Activated CD4-positive, alpha-beta memory T cell treated with anti-CD3 and anti-CD28 coated beads for 36 hours (primary cell): ENCODE measurements around the gene TMEM270. TPM values are rescaled to one million over a fixed set of nuclear protein-coding genes. Genes with fewer than 3 reads are reported as not detected.

Experiments used
- CTCF ChIA-PET: fragments of 350-600 bp; sonication (Branson Sonifier 250); formaldehyde crosslinking; loops from one replicate; lab custom pipeline; 2021; ENCODE audit warnings: antibody characterized with exemption, inconsistent platforms; lab: Charles Lee
- POLR2A ChIA-PET: fragments of 350-600 bp; sonication (Branson Sonifier 250); formaldehyde crosslinking; loops from one replicate; lab custom pipeline; 2021; ENCODE audit warnings: antibody characterized with exemption; lab: Charles Lee
- DNase-seq: peaks from one replicate; pipeline ENCODE4 v3.0.0-alpha.2; 2020
- H3K27ac Mint-ChIP-seq: one replicate; pipeline ENCODE4 v1.8.0; 2021; ENCODE audit warnings: mixed read lengths
- H3K27me3 Mint-ChIP-seq: one replicate; pipeline ENCODE4 v1.8.0; 2021; ENCODE audit warnings: mixed read lengths
- H3K36me3 Mint-ChIP-seq: one replicate; pipeline ENCODE4 v1.8.0; 2021; ENCODE audit warnings: mixed read lengths
- H3K4me1 Mint-ChIP-seq: one replicate; pipeline ENCODE4 v1.8.0; 2021; ENCODE audit warnings: low read depth, mixed read lengths
- H3K4me3 Mint-ChIP-seq: one replicate; pipeline ENCODE4 v1.8.0; 2021; ENCODE audit warnings: mild to moderate bottlenecking, mixed read lengths
- H3K9me3 Mint-ChIP-seq: one replicate; pipeline ENCODE4 v1.8.0; 2021; ENCODE audit warnings: mixed read lengths
- intact Hi-C: fragments of 100-400 bp; cut with micrococcal nuclease; formaldehyde crosslinking; loops from one replicate; pipeline ENCODE4 v1.15.1; 2023
- total RNA-seq, 2 experiments: library from RNA; stranded (reverse); gene quantifications; one replicate each; pipeline ENCODE4 v1.2.3, GENCODE V29; 2021

The TMEM270 gene
- total RNA-seq, 2 experiments from 2014 or later = not detected

- H3K4me3 Mint-ChIP-seq = no peak overlapping the region
- no peaks in the 10 kb centered on the region for H3K36me3 Mint-ChIP-seq
- H3K27ac Mint-ChIP-seq = no peak overlapping the region
- no peak for DNase-seq
- H3K27me3 Mint-ChIP-seq = peaks cover 7% of the 10 kb centered on the region
- intact Hi-C loops = no loop called here
- CTCF ChIA-PET = no interaction called here
- no peaks in the 10 kb centered on the region for H3K4me1 Mint-ChIP-seq
- POLR2A ChIA-PET = no interaction called here
- no peaks in the 10 kb centered on the region for H3K9me3 Mint-ChIP-seq
Observed at GRCh38 chr7:73907554-73908122, 46.7 kb downstream of the TMEM270 start.

DNA sequence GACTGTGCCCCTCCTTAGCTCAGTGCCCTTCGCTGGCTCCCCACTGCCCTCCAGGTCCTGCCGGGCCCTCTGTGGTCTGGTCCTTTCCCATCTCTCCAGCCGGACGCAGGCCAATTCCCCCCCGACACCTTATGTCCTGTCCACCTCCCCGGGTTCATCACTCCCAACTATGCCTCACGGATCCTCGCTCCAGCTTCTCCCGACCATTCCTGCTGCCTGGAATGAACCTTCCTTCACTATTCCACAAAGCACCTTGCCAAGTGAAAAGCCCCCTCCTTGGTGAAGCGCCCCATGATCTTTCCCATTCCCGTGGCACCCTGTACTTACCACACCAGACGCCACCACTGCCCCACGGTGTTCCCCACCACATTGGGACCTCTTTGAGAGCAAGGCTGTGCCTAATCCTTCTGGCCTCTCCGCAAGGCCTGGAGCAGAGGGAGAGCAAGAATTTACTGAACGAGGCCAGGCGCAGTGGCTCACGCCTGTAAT lies 47.2 kb downstream of the TMEM270 start:
- Mint-ChIP-seq H3K36me3 (no peaks in the 10 kb centered on the region), H3K9me3 (no peaks in the 10 kb centered on the region), H3K27me3 (peaks cover 7% of the 10 kb centered on the region), H3K27ac (no peak overlapping the region), H3K4me3 (no peak overlapping the region), H3K4me1 (no peaks in the 10 kb centered on the region)
- intact Hi-C loops = no loop called here
- DNase-seq = no peak
- POLR2A ChIA-PET = no interaction called here
- CTCF ChIA-PET = no interaction called here

- CTCF ChIA-PET = no interaction called here
- POLR2A ChIA-PET = no interaction called here
- Mint-ChIP-seq H3K36me3 (no peaks in the 10 kb centered on the region), H3K27me3 (peaks cover 9% of the 10 kb centered on the region), H3K4me1 (no peaks in the 10 kb centered on the region), H3K27ac (no peak overlapping the region), H3K9me3 (no peaks in the 10 kb centered on the region), H3K4me3 (no peak overlapping the region)
- intact Hi-C loops = no loop called here
- peak; percentile 6 for DNase-seq
Observed at GRCh38 chr7:73909051-73909941, 48.3 kb downstream of the TMEM270 start.

DNA sequence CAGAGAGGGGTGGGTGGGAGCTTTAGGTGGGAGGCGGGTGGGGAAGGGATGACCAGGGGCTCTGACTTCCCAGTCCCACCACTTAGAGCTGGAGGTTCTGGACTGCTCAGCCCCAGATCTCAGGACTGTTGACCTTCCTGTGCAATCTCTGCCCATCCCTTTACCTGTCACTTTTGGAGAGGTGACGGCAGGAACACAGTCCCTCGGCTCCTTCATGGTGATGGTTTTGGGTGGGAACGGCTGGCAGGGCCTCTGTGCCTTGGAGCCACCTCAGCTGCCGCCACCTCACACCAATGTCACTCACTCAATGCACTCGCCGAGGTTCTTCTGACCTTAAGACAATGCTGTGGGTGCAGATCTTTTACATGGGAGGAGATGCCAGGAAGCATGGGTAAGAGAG lies 49.0 kb downstream of the TMEM270 start:
- CTCF ChIA-PET = interaction anchor here (0.8 kb wide), 1 partner anchor 117 kb away, joined by 4 read pairs; no protein-coding TSS in a partner anchor
- peak; percentile 5 for DNase-seq
- POLR2A ChIA-PET = no interaction called here
- Mint-ChIP-seq H3K36me3 (no peaks in the 10 kb centered on the region), H3K4me1 (no peaks in the 10 kb centered on the region), H3K27me3 (peaks cover 12% of the 10 kb centered on the region), H3K27ac (no peak overlapping the region), H3K4me3 (no peak overlapping the region), H3K9me3 (no peaks in the 10 kb centered on the region)
- intact Hi-C loops = no loop called here

GRCh38 chr7:73912223-73912622 lies 51.3 kb downstream of the TMEM270 start:
- Mint-ChIP-seq H3K4me3 (no peak overlapping the region), H3K27me3 (peaks cover 10% of the 10 kb centered on the region), H3K9me3 (no peaks in the 10 kb centered on the region), H3K36me3 (no peaks in the 10 kb centered on the region), H3K27ac (no peak overlapping the region), H3K4me1 (no peaks in the 10 kb centered on the region)
- no peak for DNase-seq
- ChIA-PET CTCF (no interaction called here), POLR2A (no interaction called here)
- intact Hi-C loops = no loop called here

Other genes starting within 250 kb of the TMEM270 start
- gene MLXIPL, start 236.6 kb upstream of the TMEM270 start, total RNA-seq = not detected
- gene VPS37D, start 193.3 kb upstream of the TMEM270 start, total RNA-seq = under 1 TPM; 0.22 to 0.26 TPM
- gene DNAJC30, start 177.7 kb upstream of the TMEM270 start, total RNA-seq = 1 to 10 TPM; 6.1 to 6.3 TPM
- gene BUD23, start 177.6 kb upstream of the TMEM270 start, total RNA-seq = 10 to 100 TPM; 92.0 to 94.0 TPM
- gene STX1A, start 141.5 kb upstream of the TMEM270 start, total RNA-seq = 10 to 100 TPM; 31.8 to 39.2 TPM
- gene ABHD11, start 122.4 kb upstream of the TMEM270 start, total RNA-seq = 10 to 100 TPM; 14.7 to 16.8 TPM
- not detected for gene CLDN3, start 90.9 kb upstream of the TMEM270 start, total RNA-seq
- gene CLDN4, start 30.2 kb upstream of the TMEM270 start, total RNA-seq = under 1 TPM; 0.14 to 0.17 TPM
- gene METTL27, start 18.6 kb upstream of the TMEM270 start, total RNA-seq = 1 to 10 TPM; 1.7 to 2.3 TPM
- not detected for gene ELN, start 167.0 kb downstream of the TMEM270 start, total RNA-seq
- 10 to 100 TPM; 16.4 to 16.9 TPM for gene LIMK1, start 222.6 kb downstream of the TMEM270 start, total RNA-seq